A549 (cell line): Measurements from ENCODE around the gene LCN12.

Source experiments
- BCL3 ChIP-seq: fragments of >200 bp; sonication (Bioruptor Twin); formaldehyde crosslinking; IDR thresholded peaks from 3 replicates; pipeline ENCODE4 v1.6.1; 2016
- CEBPB ChIP-seq, 2 experiments: fragments of >200 bp in 1 of 2; sonication (Bioruptor Twin) in 1 of 2; formaldehyde crosslinking in 1 of 2; IDR thresholded peaks; 2 replicates each; pipeline ENCODE4 v1.6.1; 2012 to 2016
- CTCF ChIP-seq: fragments of >200 bp; sonication (Bioruptor Twin); formaldehyde crosslinking; IDR thresholded peaks from 3 replicates; pipeline ENCODE4 v1.5.1; 2016
- EP300 ChIP-seq, 2 experiments: fragments of >200 bp; sonication (Bioruptor Twin); formaldehyde crosslinking; IDR thresholded peaks; 2 replicates in 1 of 2; 3 replicates in 1 of 2; pipeline ENCODE4 v1.6.1; 2016 to 2017
- FOSL2 ChIP-seq, 2 experiments: fragments of 450-650 bp in 1 of 2; fragments of >200 bp in 1 of 2; sonication (Bioruptor Twin) in 1 of 2; formaldehyde crosslinking; IDR thresholded peaks; 2 replicates each; pipeline versions ENCODE4 v1.5.0 to v1.6.1; 2016 to 2020; ENCODE audit warnings: mild to moderate bottlenecking in 1 of 2, moderate library complexity in 1 of 2
- RNF2 ChIP-seq: fragments of 200-600 bp; sonication (generic); IDR thresholded peaks from 2 replicates; pipeline ENCODE4 v1.6.1; 2016; ENCODE audit warnings: low read depth, mild to moderate bottlenecking, antibody characterized with exemption, moderate library complexity, borderline replicate concordance
- SMC3 ChIP-seq: fragments of >200 bp; sonication (Bioruptor Twin); formaldehyde crosslinking; IDR thresholded peaks from 3 replicates; pipeline ENCODE4 v1.6.1; 2018; ENCODE audit warnings: inconsistent platforms

GRCh38 chr9:136944212-136944518 is 7.9 kb upstream of the LCN12 start:
- TF ChIP-seq CEBPB (IDR thresholded peaks at IDR 0.05) (no peak), CTCF (no peak), FOSL2 (IDR thresholded peaks at IDR 0.05) (no peak), FOSL2 (CRISPR knock-in tag; IDR thresholded peaks at IDR 0.05) (no peak), BCL3 (no peak), EP300 (IDR thresholded peaks at IDR 0.05) (no peak), SMC3 (no peak), RNF2 (no peak)
